ENCODE results near the gene METTL16. TPM values are rescaled to one million over a fixed set of nuclear protein-coding genes. Genes with fewer than 3 reads are reported as not detected.
A peak's percentile ranks its signal among the peaks of the same experiment; 100 is the strongest.

Gene METTL16
- total and polyA plus RNA-seq, 2 donors: 21.6 to 27.3 TPM

- Histone ChIP-seq H3K36me3 (ENCODE audit: insufficient read depth) (no peaks in the 10 kb centered on the region), H3K4me3 (ENCODE audit: low read depth, low read length) (no peak overlapping the region), H3K4me1 (ENCODE audit: insufficient read depth) (no peaks in the 10 kb centered on the region), H3K27ac (ENCODE audit: low read depth) (no peak overlapping the region)
- DNase-seq (ENCODE audit: extremely low spot score): no peak
- WGBS: 90% methylated on average over 10 of the region's 10 CpGs
Measured at GRCh38 chr17:2485970-2486369, 25.7 kb downstream of the METTL16 start.

GRCh38 chr17:2485543-2485942, 26.1 kb downstream of the METTL16 start:
- H3K4me3 ChIP-seq (ENCODE audit: low read depth, low read length): no peak overlapping the region
- 91% methylated on average over 5 of the region's 5 CpGs for WGBS
- DNase-seq (ENCODE audit: extremely low spot score): no peak
- H3K36me3 ChIP-seq (ENCODE audit: insufficient read depth): no peaks in the 10 kb centered on the region
- no peaks in the 10 kb centered on the region for H3K4me1 ChIP-seq (ENCODE audit: insufficient read depth)
- H3K27ac ChIP-seq (ENCODE audit: low read depth): no peak overlapping the region

- 82% methylated on average over 8 of the region's 8 CpGs for WGBS
- no peaks in the 10 kb centered on the region for H3K4me1 ChIP-seq (ENCODE audit: insufficient read depth)
- H3K4me3 ChIP-seq (ENCODE audit: low read depth, low read length): no peak overlapping the region
- no peak for DNase-seq (ENCODE audit: extremely low spot score)
- no peaks in the 10 kb centered on the region for H3K36me3 ChIP-seq (ENCODE audit: insufficient read depth)
- H3K27ac ChIP-seq (ENCODE audit: low read depth): no peak overlapping the region
Measured at GRCh38 chr17:2484876-2485275, 26.8 kb downstream of the METTL16 start.

- WGBS: 85% methylated on average over 1 of the region's 1 CpG
- DNase-seq (ENCODE audit: extremely low spot score): no peak
- no peak overlapping the region for H3K27ac ChIP-seq (ENCODE audit: low read depth)
- H3K4me3 ChIP-seq (ENCODE audit: low read depth, low read length): no peak overlapping the region
- H3K36me3 ChIP-seq (ENCODE audit: insufficient read depth): no peaks in the 10 kb centered on the region
- H3K4me1 ChIP-seq (ENCODE audit: insufficient read depth): no peaks in the 10 kb centered on the region
Measured at GRCh38 chr17:2483084-2483483, 28.6 kb downstream of the METTL16 start.

DNA sequence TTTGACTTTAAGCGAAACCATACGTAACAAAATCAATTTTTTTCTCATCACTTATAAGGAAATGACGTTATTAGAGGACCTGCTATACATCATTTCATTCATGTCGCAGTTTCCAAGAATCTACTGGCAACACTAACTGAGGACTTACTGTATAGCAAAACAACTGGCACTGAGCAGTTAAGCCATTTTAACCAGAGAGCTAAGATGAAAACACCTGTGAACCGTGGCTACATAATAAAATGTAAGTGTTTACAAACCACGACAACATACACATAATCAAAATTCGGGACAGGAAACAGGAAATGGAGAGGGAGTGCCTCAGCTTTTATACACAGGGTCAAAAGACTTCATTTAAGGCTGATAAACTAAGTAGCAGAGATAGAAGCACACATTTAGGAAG, 29.5 kb downstream of the METTL16 start:
- Histone ChIP-seq H3K4me3 (ENCODE audit: low read depth, low read length) (no peak overlapping the region), H3K27ac (ENCODE audit: low read depth) (no peak overlapping the region), H3K36me3 (ENCODE audit: insufficient read depth) (no peaks in the 10 kb centered on the region), H3K4me1 (ENCODE audit: insufficient read depth) (no peaks in the 10 kb centered on the region)
- WGBS: 62% methylated on average over 7 of the region's 7 CpGs
- DNase-seq (ENCODE audit: extremely low spot score): no peak

DNA sequence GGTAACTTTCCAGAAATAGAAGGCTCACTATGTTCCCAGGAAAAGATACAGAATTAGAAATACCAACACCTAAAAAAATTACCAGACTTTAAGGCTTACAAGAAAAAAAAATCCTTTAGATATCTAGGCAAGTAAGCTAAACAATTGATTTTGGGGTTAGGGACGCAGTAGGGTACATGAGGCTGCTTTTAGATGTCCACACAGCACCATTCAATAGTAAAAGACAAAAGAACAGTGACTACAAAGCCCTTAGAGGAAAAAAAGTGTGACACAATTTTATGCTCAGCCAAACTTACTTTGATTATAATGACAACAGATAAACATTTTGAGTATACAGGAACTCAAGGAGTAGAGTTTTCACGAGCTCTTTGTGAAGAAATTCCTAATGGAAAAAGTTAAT, 29.9 kb downstream of the METTL16 start:
- H3K27ac ChIP-seq (ENCODE audit: low read depth): no peak overlapping the region
- H3K36me3 ChIP-seq (ENCODE audit: insufficient read depth): no peaks in the 10 kb centered on the region
- WGBS: 49% methylated on average over 2 of the region's 2 CpGs
- no peaks in the 10 kb centered on the region for H3K4me1 ChIP-seq (ENCODE audit: insufficient read depth)
- DNase-seq (ENCODE audit: extremely low spot score): no peak
- H3K4me3 ChIP-seq (ENCODE audit: low read depth, low read length): no peak overlapping the region

DNA sequence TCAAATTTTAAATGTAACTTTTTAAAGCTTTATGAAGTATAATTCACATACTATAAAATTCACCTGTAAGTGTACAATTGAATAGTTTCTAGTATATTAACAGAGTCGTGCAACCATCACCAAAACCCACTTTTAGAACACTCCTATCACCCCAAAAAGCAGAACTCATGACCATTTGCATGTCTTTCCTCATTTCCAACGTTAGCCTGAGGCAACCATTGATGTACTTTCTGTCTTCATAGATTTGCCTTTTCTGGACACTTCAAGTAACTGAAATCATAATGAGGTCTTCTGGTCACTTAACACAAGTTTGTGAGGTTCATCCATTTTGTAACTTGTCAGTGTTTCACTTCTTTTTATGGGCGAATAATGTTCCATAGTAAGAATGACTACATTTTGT, 33.2 kb downstream of the METTL16 start:
- H3K4me3 ChIP-seq (ENCODE audit: low read depth, low read length): no peak overlapping the region
- DNase-seq (ENCODE audit: extremely low spot score): no peak
- no peak overlapping the region for H3K27ac ChIP-seq (ENCODE audit: low read depth)
- no peaks in the 10 kb centered on the region for H3K4me1 ChIP-seq (ENCODE audit: insufficient read depth)
- WGBS: 84% methylated on average over 3 of the region's 3 CpGs
- peaks cover 4% of the 10 kb centered on the region for H3K36me3 ChIP-seq (ENCODE audit: insufficient read depth)

- DNase-seq (ENCODE audit: extremely low spot score): no peak
- WGBS: 94% methylated on average over 14 of the region's 14 CpGs
- Histone ChIP-seq H3K27ac (ENCODE audit: low read depth) (no peak overlapping the region), H3K4me1 (ENCODE audit: insufficient read depth) (no peaks in the 10 kb centered on the region), H3K4me3 (ENCODE audit: low read depth, low read length) (no peak overlapping the region), H3K36me3 (ENCODE audit: insufficient read depth) (peaks cover 8% of the 10 kb centered on the region)
Measured at GRCh38 chr17:2475056-2475455, 36.6 kb downstream of the METTL16 start.

- H3K4me1 ChIP-seq (ENCODE audit: insufficient read depth): no peaks in the 10 kb centered on the region
- H3K36me3 ChIP-seq (ENCODE audit: insufficient read depth): peaks cover 8% of the 10 kb centered on the region
- no peak overlapping the region for H3K4me3 ChIP-seq (ENCODE audit: low read depth, low read length)
- no peak overlapping the region for H3K27ac ChIP-seq (ENCODE audit: low read depth)
- no peak for DNase-seq (ENCODE audit: extremely low spot score)
- 89% methylated on average over 9 of the region's 9 CpGs for WGBS
Measured at GRCh38 chr17:2474371-2474770, 37.3 kb downstream of the METTL16 start.

GRCh38 chr17:2468270-2468669, 43.4 kb downstream of the METTL16 start:
- Histone ChIP-seq H3K27ac (ENCODE audit: low read depth) (no peak overlapping the region), H3K4me1 (ENCODE audit: insufficient read depth) (no peaks in the 10 kb centered on the region), H3K4me3 (ENCODE audit: low read depth, low read length) (no peak overlapping the region), H3K36me3 (ENCODE audit: insufficient read depth) (peaks cover 3% of the 10 kb centered on the region)
- 78% methylated on average over 4 of the region's 4 CpGs for WGBS
- no peak for DNase-seq (ENCODE audit: extremely low spot score)

GRCh38 chr17:2466931-2467330, 44.8 kb downstream of the METTL16 start:
- Histone ChIP-seq H3K27ac (ENCODE audit: low read depth) (no peak overlapping the region), H3K4me1 (ENCODE audit: insufficient read depth) (no peaks in the 10 kb centered on the region), H3K36me3 (ENCODE audit: insufficient read depth) (peaks cover 4% of the 10 kb centered on the region), H3K4me3 (ENCODE audit: low read depth, low read length) (no peak overlapping the region)
- no peak for DNase-seq (ENCODE audit: extremely low spot score)
- 89% methylated on average over 12 of the region's 12 CpGs for WGBS

GRCh38 chr17:2462481-2462880, 49.2 kb downstream of the METTL16 start:
- no peak for DNase-seq (ENCODE audit: extremely low spot score)
- 88% methylated on average over 8 of the region's 8 CpGs for WGBS
- Histone ChIP-seq H3K27ac (ENCODE audit: low read depth) (no peak overlapping the region), H3K4me3 (ENCODE audit: low read depth, low read length) (no peak overlapping the region), H3K36me3 (ENCODE audit: insufficient read depth) (peaks cover 4% of the 10 kb centered on the region), H3K4me1 (ENCODE audit: insufficient read depth) (no peaks in the 10 kb centered on the region)

GRCh38 chr17:2459917-2460271, 51.8 kb downstream of the METTL16 start:
- Histone ChIP-seq H3K4me1 (ENCODE audit: insufficient read depth) (no peaks in the 10 kb centered on the region), H3K36me3 (ENCODE audit: insufficient read depth) (peaks cover 4% of the 10 kb centered on the region), H3K4me3 (ENCODE audit: low read depth, low read length) (no peak overlapping the region), H3K27ac (ENCODE audit: low read depth) (peak overlapping the region; percentile 59)
- DNase-seq (ENCODE audit: extremely low spot score): no peak
- 83% methylated on average over 3 of the region's 3 CpGs for WGBS

GRCh38 chr17:2457913-2458312, 53.8 kb downstream of the METTL16 start:
- peaks cover under 1% of the 10 kb centered on the region for H3K36me3 ChIP-seq (ENCODE audit: insufficient read depth)
- 91% methylated on average over 4 of the region's 4 CpGs for WGBS
- no peak overlapping the region for H3K27ac ChIP-seq (ENCODE audit: low read depth)
- no peak for DNase-seq (ENCODE audit: extremely low spot score)
- H3K4me1 ChIP-seq (ENCODE audit: insufficient read depth): no peaks in the 10 kb centered on the region
- H3K4me3 ChIP-seq (ENCODE audit: low read depth, low read length): no peak overlapping the region

GRCh38 chr17:2456475-2456874, 55.2 kb downstream of the METTL16 start:
- 93% methylated on average over 3 of the region's 3 CpGs for WGBS
- Histone ChIP-seq H3K4me1 (ENCODE audit: insufficient read depth) (no peaks in the 10 kb centered on the region), H3K27ac (ENCODE audit: low read depth) (no peak overlapping the region), H3K36me3 (ENCODE audit: insufficient read depth) (no peaks in the 10 kb centered on the region), H3K4me3 (ENCODE audit: low read depth, low read length) (no peak overlapping the region)
- no peak for DNase-seq (ENCODE audit: extremely low spot score)
